DMS153 treated with DMSO at 0.1 percent for 48 hours (cell line): Measurements from ENCODE around the gene MFSD11.
A peak's percentile ranks its signal among the peaks of the same experiment; 100 is the strongest.
"Not testable (repeated sequence)": the region's sequence is repeated elsewhere in the genome, so short reads cannot be mapped to it uniquely, and the experiment has no call there.

ENCODE experiments used
- DNase-seq: peaks from one replicate; lab custom pipeline; 2025; ENCODE audit not compliant: unreplicated experiment; lab: John Stamatoyannopoulos, UW

MFSD11 gene

DNA sequence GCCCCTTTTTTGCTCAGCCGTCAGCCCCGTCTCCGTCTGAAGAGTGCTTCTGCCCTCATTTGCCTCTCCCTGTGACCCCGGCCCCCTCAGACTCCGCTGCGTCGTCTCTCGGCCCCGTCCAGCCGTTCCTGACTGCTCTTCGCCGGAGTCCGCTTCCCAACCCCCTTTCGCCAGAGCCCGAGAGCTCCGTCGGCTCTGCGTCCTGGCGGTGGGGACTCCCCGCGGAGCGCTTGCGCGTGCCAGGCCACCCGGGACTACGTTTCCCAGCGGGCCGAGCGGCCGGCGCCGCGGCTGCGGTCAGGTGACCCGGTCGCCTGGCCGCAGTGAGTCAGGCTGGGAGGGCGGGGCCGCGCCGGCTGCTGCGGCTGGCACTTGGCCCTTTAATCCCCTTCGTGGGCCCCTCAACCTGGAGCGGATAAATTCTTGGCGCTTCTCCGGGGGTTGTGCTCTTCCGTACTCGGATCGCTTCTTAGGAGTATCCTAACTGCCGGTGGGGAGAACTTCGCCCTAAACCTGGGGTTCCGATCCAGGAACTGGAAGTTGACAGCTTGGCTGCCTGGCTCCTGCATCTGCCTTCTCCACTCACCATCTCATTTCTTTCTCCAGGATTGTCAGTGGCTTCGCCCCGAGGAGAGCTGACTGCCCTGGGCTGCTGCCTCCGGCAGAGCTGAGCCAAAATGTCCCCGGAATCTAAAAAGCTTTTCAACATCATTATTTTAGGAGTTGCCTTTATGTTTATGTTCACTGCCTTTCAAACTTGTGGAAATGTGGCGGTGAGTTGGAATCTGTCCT is at the start of gene MFSD11:
Gene MFSD11, plus strand, starts transcription at position 444 of the 792 bp plus-strand sequence. Its CDS starts 234 bp downstream, at position 678.
- peak; percentile 91 for DNase-seq

DNA sequence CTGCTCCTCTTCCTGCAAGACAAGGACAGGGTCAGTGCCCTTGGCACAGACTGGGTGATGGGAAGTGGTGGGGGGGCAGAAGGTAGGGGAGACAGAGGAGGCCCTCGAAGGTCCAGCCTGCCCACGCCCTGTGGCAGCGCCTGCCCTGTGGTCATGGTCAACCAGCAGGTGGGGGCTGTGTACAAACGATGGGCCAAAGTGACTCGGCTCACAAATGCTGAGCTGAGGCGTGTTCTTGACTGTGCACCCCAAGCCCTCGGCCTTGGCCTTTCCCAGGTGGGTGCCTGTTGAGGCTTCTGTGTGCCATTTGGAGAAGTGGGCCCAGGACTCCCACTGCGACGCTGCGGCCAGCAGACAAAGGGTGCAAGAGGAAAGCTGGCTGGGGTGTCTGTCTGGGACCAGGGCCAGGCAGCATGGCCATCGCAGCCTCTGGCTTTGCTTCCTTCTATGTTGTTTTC is 49.7 kb upstream of the MFSD11 start:
- DNase-seq: no peak

- DNase-seq: no peak
These were observed 48.1 kb upstream of the MFSD11 start for GRCh38 chr17:76689859-76690258.

DNA sequence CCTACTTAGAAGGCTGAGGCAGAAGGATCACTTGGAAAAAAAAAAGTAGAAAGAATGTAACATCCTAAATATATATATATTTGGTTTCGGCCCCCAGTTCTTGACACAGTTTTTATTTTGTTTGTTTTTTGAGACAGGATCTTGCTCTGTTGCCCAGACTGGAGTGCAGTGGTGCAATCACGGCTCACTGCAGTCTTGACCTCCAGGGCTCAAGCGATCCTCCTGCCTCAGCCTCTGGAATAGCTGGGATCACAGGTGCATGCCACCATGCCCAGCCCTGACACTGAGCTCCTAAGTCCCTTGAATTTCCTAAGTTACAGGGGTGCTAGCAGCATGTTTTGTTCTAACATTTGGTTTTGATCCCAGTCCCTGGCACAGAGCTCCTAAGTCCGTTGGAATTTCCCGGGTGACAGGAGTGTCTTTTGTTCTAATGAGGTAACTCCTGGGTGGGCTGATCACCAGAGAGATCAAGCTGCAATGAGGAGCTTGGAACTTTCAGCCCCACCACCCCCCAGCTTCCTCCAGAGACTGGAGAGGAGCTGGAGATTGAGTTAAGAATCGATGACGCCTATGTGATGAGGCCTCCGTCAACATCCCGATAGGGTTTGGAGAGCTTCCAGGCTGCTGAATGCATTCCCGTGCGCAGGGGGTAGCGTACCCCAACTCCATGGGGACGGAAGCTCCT is 47.2 kb upstream of the MFSD11 start:
- DNase-seq: no peak

- no peak for DNase-seq
These were observed 46.3 kb upstream of the MFSD11 start for GRCh38 chr17:76691379-76692191.

GRCh38 chr17:76695059-76695831 is 42.7 kb upstream of the MFSD11 start:
- no peak for DNase-seq

- no peak for DNase-seq
These were observed 40.9 kb upstream of the MFSD11 start for GRCh38 chr17:76696763-76697701.

DNA sequence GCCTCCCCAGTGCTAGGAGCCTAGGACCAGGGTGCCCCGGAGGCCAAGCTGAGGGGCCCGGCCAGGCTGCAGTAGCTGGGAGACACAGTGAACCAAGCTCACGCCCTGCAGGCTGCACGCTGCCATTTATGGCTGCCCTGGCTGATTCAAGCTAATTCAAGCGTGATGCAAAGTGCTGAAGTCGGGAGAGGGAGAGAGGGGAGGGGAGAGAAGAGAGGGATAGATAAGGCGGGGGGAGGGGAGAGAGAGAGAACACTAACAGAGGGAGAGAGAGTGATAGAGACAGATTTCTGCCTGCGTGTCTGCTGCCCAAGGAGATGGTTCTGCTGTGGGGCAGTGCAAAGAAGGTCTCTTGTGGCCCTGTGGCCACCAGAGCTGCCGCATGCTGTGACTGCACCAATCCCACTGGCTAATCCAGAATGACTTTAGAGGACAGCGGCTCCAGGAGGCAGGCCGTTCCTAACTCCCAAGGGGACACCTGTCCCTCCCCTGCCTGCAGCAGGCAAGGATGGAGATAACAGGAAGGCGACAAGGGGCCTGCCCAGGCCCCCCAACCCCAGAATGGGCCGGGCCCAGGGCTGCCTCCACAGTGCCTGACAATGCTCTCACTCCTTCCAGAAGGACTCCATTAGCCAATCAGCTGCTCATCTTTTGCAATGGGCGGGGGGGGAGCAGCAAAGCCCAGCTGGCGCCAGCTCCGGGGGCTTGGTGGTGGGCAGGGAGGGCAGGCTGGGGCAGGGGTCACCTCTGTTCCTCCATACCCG is 40.0 kb upstream of the MFSD11 start:
- no peak for DNase-seq

DNA sequence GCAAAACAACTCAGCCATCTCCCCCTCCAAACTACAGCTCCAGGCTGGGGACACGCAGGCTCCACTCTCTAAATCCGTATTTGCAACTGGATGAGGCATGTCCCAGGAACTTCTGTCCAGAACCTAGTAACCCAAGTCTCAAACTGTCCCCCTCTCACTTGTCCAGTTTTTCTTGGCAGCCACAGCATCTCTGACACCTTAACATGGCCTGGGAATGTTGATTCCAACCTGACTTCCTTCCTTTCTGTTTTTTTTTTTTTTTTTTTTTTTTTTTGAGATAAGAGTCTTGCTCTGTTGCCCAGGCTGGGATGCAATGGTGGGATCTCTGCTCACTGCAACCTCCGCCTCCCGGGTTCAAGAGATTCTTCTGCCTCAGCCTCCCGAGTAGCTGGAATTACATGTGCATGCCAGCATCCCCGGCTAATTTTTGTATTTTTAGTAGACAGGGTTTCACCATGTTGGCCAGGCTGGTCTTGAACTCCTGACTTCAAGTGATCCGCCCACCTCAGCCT is 39.4 kb upstream of the MFSD11 start:
- DNase-seq: not testable (repeated sequence)

DNA sequence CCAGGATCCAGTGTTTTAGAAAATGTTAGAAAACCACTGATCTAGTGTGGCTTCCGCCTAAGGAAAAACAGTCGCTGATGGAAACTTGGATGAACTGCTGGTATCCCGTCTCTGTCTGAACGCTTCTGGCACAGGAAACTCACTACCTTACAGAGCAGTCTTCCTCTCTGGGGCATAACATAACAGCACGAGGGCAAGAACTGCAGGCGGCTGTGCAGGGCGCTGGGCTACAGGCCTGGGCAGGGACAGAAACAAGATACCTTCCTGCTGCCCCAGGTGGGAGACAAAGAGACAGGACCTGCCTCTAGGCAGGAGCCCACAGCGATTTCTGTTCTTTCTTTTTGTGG is 37.7 kb upstream of the MFSD11 start:
- peak; percentile 71 for DNase-seq

DNA sequence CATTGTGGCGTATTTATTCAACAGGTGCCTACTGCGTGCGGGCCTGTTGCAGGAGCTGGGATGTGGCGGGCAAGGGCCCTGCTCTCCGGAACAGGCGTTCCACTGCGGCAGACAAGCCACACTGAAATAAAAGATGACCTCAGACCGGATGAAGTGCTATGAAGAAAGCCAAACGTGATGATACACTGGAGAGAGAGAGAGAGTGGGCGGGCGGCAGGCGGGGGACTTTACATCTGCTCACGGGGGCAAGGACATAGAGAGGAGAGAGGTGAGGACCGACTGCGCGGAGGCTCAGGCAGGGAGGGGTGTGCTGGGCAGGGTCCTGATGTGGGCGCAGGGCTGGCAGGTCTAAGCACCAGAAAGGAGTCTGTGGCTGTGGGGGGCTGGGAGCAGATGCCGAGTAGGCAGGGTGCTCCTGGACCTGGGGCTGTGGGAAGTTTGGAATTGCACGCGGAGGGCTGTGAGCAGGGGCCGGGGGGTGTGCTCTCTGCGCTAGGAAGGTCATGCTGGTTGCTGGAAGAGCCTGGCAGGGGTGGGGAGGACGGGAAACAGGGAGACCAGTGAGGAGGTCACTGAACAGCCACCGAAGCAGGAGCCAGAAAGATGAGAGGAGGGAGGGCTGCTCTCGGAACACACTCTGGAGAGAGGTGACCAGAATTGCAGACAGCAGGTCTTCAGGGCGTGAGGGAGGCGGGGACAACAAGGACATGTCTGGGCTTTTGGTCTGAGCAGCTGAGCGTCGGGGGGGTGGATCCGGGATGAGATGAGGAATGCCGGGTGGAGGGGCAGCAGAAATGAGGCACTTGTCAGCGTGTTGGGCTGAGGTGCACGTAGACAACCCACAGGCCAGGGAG is 37.1 kb upstream of the MFSD11 start:
- peak; percentile 71 for DNase-seq

GRCh38 chr17:76701471-76701967 is 36.4 kb upstream of the MFSD11 start:
- no peak for DNase-seq

GRCh38 chr17:76702076-76702475 is 35.8 kb upstream of the MFSD11 start:
- DNase-seq: no peak

GRCh38 chr17:76702941-76703637 is 34.8 kb upstream of the MFSD11 start:
- no peak for DNase-seq

DNA sequence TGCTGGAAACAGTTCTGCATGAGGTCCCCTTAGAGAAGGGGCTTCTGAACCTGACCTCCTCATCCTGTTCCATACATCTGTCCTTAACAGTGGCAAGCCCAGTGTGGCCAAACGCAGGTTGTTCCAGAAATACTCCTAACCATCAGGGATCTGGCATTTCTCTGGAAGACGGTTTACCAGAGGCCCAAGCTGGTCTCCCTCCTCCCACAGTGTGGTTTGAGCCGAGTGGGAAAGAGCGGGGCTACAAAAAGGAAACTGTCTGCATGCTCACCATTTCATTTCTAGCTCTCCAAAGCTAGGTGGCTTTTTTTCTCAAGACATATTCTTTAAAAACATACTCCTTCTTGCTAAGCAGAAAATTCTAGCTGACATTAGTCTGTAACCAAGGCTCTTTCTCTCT is 33.1 kb upstream of the MFSD11 start:
- DNase-seq: no peak

DNA sequence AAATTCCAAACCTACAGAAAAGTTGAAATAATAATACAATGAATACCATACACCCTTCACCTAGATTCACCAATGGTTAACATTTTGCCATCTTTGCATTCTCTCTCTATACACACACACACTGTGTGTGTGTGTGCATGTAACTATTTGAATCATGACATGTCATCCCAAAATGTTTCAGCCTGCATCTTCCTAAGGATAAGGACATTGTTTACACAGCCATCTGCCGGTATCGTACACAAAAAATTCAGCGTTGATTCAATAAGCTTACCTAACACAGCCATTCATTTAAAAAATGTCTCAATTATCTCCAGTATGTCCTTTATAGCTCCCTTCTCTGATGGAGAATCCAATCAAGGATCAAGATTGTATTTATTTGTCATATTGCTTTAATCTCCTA is 31.1 kb upstream of the MFSD11 start:
- DNase-seq: no peak
